Anterior cingulate cortex (tissue), 58 donors: Measurements from ENCODE around the gene TOMT.
"Not testable (repeated sequence)": the region's sequence is repeated elsewhere in the genome, so short reads cannot be mapped to it uniquely, and the experiment has no call there.

Source experiments
- DNase-seq, 58 donors: peaks; one replicate each; lab custom pipeline; 2025; lab: John Stamatoyannopoulos, UW

TOMT gene

GRCh38 chr11:72123117-72123653 is 17.5 kb downstream of the TOMT start:
- no peak for DNase-seq

DNA sequence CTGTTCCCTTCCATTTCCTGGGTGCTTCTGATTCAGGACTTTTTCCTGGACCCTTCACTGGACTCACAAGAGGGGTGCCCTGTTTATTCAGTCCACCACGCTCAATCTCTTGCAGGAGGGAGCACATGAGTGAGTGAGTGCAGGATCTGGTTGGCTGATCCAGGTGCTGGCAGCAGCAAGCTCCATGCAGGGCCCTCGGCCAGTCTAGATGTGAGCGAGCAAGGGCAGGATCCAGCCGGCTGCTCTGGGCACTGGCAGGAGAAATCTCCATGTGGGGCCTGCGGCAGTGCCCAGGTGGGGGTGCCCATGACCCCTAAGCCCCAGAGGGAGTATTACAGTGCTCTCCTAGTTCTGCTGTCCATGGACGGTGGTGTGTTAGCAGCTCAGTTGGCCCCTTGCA is 18.3 kb downstream of the TOMT start:
- DNase-seq: no peak

DNA sequence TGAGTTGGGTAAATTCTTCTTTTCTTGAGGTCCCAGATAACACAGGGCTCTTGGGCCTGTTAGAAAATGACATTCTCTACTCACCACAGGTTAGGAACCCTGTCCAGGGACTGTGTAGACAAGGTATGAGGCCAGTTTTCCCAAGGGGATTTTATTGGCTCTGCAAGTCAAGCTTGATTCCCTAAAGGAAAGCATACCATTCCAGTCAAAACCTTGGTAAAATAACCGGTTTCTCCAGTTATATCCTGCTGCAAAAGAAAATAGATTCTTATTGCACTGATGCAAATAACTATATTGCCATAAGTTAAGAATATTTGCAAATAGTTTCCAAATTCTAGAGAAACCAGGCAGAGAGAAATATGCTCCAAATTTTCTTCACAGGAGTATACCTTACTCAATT is 20.2 kb downstream of the TOMT start:
- no peak for DNase-seq

- DNase-seq: no peak
Measured at GRCh38 chr11:72127923-72128322, 22.2 kb downstream of the TOMT start.

DNA sequence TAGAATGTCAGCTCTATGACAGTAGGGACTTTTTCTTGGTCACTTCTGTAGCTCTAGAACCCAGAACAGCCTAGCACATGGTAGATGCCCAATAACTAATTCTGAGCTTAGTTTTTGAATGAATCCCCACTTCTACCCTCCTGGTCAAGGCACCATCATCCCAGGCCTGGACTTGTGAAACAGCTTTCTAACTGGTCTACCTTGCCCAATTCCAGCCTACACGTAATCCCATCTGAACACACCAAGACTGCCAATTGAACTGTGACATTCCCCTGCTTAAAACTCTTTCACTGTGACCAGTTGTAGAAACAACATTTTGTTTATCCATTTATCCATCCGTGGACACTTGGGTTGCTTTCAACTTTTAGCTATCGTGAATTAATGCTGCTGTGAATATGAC is 23.7 kb downstream of the TOMT start:
- DNase-seq: no peak

DNA sequence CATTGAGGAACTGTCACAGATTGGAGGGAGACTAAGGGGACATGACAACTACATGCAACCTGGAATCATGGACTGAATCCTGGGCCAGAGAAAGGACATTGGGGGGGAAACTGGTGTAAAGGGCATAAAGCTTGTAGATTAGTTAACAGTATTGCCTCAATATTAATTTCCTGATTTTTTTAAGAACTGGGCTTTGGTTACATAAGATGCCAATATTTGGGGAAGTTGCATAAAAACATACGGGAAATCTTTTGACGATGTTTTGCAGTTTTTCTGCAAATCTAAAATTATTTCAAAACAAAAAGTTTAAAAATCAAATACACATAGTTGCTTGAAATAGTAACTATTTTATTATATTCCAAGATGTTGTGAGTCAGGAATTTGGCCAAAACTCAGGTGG is 26.9 kb downstream of the TOMT start:
- no peak for DNase-seq

DNA sequence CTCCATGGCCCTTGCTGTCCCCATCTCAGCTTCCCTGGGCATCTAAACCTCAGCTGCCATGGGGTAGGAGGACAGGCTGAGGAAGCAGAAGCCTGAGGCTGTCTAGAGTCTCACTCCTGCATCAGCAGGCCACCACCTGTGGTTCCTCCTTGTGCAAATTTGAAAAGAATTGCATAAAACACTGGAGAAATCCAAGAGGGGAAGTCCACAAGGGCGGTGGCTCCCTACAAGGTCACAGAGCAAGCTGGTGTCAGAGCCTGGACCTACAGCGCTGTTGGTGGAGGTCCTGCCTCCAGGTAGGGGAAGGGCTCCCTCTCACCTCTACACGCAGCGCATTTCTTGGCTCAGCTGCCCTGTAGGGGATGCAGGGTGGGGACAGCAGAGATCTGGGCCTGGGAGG is 29.7 kb downstream of the TOMT start, which contains the start of gene FOLR3:
TSS of gene FOLR3 (plus strand) at position 253 of the 400 bp plus-strand sequence. CDS start 228 bp downstream, outside the sequence.
- DNase-seq: not testable (repeated sequence)

DNA sequence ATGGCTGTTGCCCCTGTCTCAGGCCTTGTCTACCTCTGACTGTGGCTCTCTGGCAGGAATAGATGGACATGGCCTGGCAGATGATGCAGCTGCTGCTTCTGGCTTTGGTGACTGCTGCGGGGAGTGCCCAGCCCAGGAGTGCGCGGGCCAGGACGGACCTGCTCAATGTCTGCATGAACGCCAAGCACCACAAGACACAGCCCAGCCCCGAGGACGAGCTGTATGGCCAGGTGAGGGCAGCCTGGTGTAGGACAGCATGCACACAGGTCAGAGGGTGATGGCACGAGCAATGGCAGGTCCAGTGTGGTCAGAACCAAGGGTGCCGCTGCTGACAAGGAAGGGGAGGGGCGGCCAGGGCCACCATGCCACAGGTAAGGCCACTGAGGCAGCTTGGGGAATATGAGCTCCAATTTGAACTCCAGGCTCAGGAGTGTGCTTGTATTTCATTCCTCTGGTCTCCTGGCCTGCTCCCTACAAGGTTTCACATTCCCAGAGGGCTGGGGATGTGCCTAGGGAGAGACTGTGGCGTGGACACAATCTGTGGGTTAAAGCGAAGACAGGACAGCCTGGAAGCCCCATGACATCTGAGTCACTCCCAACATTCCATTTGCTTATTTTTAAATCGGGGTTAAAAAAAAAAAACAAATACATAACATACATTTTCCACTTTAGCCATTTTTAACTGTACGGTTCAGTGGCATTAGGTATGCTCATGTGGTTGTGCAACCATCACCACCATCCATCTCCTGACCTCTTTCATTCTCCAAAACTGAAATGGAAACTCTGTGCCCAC is 30.4 kb downstream of the TOMT start:
- no peak for DNase-seq

- DNase-seq: no peak
Measured at GRCh38 chr11:72136684-72137262, 31.0 kb downstream of the TOMT start.

GRCh38 chr11:72138821-72139390 is 33.2 kb downstream of the TOMT start:
- no peak for DNase-seq

- no peak for DNase-seq
Measured at GRCh38 chr11:72139500-72139899, 33.8 kb downstream of the TOMT start.

- no peak for DNase-seq
Measured at GRCh38 chr11:72140661-72141060, 34.9 kb downstream of the TOMT start.

DNA sequence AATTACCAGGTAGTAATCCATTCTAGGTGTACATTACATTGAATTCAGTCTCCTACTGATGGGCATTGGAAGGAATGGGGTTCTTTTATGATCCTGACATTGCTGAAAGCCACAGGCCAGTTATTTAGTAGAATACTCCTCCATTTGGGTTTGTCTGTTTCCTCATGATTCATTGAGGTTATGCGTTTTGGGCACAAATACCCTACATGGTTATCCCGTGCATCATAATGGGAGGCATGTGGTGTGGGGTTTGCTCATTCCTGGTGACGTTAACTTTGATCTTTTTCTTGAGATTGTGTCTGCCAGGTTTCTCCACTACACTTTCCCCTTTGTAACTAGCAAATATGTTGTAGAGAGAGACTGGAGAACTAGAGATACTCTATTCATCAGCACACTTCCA is 35.3 kb downstream of the TOMT start:
- no peak for DNase-seq

- DNase-seq: not testable (repeated sequence)
Measured at GRCh38 chr11:72142086-72142485, 36.4 kb downstream of the TOMT start.

- not testable (repeated sequence) for DNase-seq
Measured at GRCh38 chr11:72142543-72142942, 36.8 kb downstream of the TOMT start.

DNA sequence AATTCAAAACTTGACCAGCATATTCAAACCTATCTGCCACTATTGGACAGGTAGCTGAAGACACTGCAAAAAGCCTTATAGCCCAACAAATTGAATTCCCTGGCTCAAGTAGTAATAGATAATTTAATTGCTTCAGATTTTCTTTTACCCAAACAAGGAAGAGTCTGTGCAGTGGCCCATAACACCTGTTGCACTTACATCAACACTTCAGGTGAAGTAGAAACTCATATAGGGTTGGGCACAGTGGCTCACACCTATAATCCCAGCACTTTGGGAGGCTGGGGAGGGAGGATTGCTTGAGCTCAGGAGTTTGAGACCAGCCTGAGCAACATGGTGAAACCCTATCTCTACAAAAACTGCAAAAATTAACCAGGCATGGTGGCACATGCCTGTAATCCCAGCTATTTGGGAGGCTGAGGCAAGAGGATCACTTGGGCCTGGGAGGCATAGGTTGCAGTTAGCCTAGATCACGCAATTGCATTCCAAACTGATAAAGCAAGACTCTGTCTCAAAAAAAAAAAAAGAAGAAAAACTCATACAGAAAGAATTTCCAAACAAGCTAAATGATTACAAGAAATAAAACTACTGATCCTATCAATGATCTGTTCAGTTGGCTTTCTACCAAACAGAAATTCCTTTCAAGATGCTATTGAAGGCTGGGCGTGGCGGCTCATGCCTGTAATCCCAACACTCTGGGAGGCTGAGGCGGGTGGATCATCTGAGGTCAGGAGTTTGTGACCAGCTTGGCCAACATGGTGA is 39.3 kb downstream of the TOMT start:
- DNase-seq: no peak

DNA sequence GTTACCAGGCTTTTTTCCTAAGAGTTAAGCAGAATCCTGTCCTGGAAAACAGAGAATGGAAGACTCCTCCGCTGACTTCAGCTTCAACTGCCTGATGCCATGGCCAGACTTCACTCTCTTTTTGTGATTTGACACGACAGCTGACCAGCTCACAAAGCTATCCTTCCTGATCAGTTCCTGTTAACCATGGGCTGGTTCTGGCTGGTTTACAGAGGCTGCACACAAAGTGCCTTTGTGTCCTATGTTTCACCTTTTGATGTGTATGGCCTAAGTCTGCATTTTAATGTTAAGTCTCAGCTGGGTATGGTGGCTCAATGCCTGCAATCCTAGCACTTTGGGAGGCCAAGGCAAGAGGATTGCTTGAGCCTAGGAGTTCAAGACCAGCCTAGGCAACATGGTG is 40.9 kb downstream of the TOMT start:
- no peak for DNase-seq

DNA sequence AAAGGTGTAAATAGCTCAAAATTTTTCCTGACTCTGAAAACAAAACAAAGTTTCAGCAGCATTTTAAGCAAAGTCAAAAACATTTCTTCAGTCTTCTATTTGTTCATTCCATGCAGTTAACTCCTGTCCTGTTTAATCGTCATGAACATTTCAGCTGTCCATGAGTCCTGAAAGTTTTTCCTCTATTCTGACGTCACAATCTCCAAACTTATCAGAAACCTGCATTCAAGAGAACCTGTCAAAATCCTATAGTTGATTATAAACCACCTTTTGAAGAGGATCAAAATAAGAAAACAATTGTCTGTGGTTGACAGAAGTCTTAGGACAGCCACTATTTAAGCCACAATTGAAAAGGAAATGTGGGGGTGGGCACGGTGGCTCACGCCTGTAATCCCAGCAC is 45.2 kb downstream of the TOMT start:
- no peak for DNase-seq

- not testable (repeated sequence) for DNase-seq
Measured at GRCh38 chr11:72153874-72154273, 48.1 kb downstream of the TOMT start.

DNA sequence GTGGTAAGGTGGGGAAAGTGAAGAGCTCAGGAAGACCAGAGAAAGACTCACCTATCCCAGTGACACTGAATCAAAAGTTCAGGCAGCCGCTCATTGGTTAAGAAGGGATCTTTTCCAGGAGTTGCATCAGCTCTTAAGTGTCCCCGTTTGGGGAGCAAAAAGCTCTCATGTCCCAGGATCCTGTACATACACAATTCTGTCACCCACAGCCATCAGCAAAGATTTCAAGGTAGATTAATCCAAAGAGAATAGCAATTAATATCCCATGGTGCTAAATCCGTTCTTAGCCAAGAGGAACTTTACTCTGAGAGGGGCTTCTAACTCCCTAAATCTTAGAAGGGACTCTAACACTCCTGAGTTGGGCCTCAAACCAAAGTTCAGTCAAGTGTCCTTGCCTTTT is 49.1 kb downstream of the TOMT start:
- DNase-seq: no peak

DNA sequence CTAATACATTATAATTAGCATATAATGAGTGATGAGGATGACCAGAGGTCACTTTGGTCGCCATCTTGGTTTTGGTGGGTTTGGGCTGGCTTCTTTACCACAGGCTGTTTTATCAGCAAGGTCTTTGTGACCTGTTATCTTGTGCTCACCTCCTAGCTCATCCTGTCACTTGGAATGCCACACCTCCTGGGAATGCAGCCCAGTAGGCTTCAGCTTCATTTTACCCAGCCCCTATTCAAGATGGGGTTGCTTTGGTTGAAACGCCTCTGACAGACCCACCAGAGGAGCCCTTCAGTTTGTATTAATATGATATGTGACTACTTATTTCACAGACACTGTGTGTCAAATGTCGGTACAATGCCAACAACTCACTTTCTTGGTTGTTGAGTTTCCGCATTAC is 50.0 kb downstream of the TOMT start:
- no peak for DNase-seq
